GM23338 (cell line): ENCODE data around the gene RPL39L.

Experiments
- CREB1 ChIP-seq: fragments of 250-450 bp; sonication (Bioruptor Pico); IDR thresholded peaks from 2 replicates; pipeline ENCODE4 v1.5.0; 2020; ENCODE audit warnings: low read depth, mild to moderate bottlenecking, moderate library complexity
- CTCF ChIP-seq, 2 experiments: fragments of 200-600 bp in 1 of 2; sonication (generic) in 1 of 2; conservative IDR thresholded peaks; 2 replicates each; pipeline versions ENCODE4 v1.5.1 to v1.6.1; 2016 to 2017; ENCODE audit warnings: antibody characterized with exemption in 2 of 2, low read depth in 2 of 2, mild to moderate bottlenecking in 2 of 2, moderate library complexity in 1 of 2
- EZH2 ChIP-seq: fragments of 200-600 bp; sonication (generic); IDR thresholded peaks from one replicate; pipeline ENCODE4 v1.8.0; 2017; ENCODE audit warnings: antibody characterized with exemption, mild to moderate bottlenecking, low read depth; ENCODE audit not compliant: unreplicated experiment
- EZH2phosphoT487 ChIP-seq: fragments of 200-600 bp; sonication (generic); IDR thresholded peaks from one replicate; pipeline ENCODE4 v1.8.1; 2018; ENCODE audit warnings: antibody characterized with exemption; ENCODE audit not compliant: unreplicated experiment
- NANOG ChIP-seq: IDR thresholded peaks from 2 replicates; pipeline ENCODE4 v1.6.1; 2016; ENCODE audit warnings: antibody characterized with exemption, borderline replicate concordance
- POLR2AphosphoS5 ChIP-seq: IDR thresholded peaks from 2 replicates; pipeline ENCODE4 v1.6.1; 2016; ENCODE audit warnings: antibody characterized with exemption, low read depth
- REST ChIP-seq: IDR thresholded peaks from one replicate; pipeline ENCODE4 v1.6.1; 2018; ENCODE audit warnings: antibody characterized with exemption; ENCODE audit not compliant: unreplicated experiment
- STAT1 ChIP-seq: IDR thresholded peaks from one replicate; pipeline ENCODE4 v1.6.1; 2016; ENCODE audit warnings: antibody characterized with exemption; ENCODE audit not compliant: unreplicated experiment
- ZNF462 ChIP-seq: fragments of 250-450 bp; sonication (Bioruptor Pico); IDR thresholded peaks from 2 replicates; pipeline ENCODE4 v1.5.0; 2020; ENCODE audit warnings: mild to moderate bottlenecking, moderate library complexity

- TF ChIP-seq CTCF (conservative IDR thresholded peaks at IDR 0.05; ENCODE audit: low read depth in 2 of 2) (no peak), EZH2phosphoT487 (no peak), POLR2AphosphoS5 (no peak), EZH2 (no peak), ZNF462 (no peak), CREB1 (CRISPR knock-in tag) (no peak), REST (no peak), NANOG (no peak), STAT1 (no peak)
These were observed 65.7 kb downstream of the RPL39L start for GRCh38 chr3:187073581-187074098.
